Ascending aorta (tissue), 2 donors: ENCODE measurements around the gene PPP1R16B. TPM values are rescaled to one million over a fixed set of nuclear protein-coding genes. Genes with fewer than 3 reads are reported as not detected.

Experiments
- DNase-seq, 2 donors: peaks; one replicate each; pipeline ENCODE4 v3.0.0-alpha.2; 2019; ENCODE audit warnings: low spot score in 2 of 2
- H3K27ac ChIP-seq, 2 donors: fragments of 200-600 bp; sonication (generic); one replicate each; pipeline ENCODE4 v1.5.1; 2016 to 2017; ENCODE audit warnings: mild to moderate bottlenecking in 1 of 2
- H3K27me3 ChIP-seq: fragments of 200-600 bp; sonication (generic); one replicate; pipeline ENCODE4 v1.5.1; 2017
- H3K36me3 ChIP-seq, 2 donors: fragments of 200-600 bp; sonication (generic); one replicate each; pipeline ENCODE4 v1.5.1; 2016
- H3K4me1 ChIP-seq, 2 donors: fragments of 200-600 bp; sonication (generic); one replicate each; pipeline ENCODE4 v1.5.1; 2016 to 2017; ENCODE audit warnings: mild to moderate bottlenecking in 1 of 2
- H3K4me3 ChIP-seq, 2 donors: fragments of 200-600 bp; sonication (generic); one replicate each; pipeline ENCODE4 v1.5.1; 2016 to 2017; ENCODE audit warnings: mild to moderate bottlenecking in 1 of 2
- H3K9me3 ChIP-seq, 2 donors: fragments of 200-600 bp; sonication (generic); one replicate each; pipeline ENCODE4 v1.5.1; 2016
- CTCF ChIP-seq, 3 experiments: fragments of 200-600 bp in 2 of 3; fragments of 450-650 bp in 1 of 3; sonication (generic) in 2 of 3; IDR thresholded peaks; one replicate each; pipeline ENCODE4 v1.5.1; 2016 to 2019; ENCODE audit warnings: antibody characterized with exemption in 3 of 3, mild to moderate bottlenecking in 1 of 3, moderate library complexity in 1 of 3
- intact Hi-C: fragments of 100-400 bp; cut with DNase I; formaldehyde crosslinking; loops from one replicate; pipeline ENCODE4 v1.15.1; 2023
- total RNA-seq: library from RNA; depleted of rRNA; stranded (reverse); fragments of >200 nt; gene quantifications from one replicate; pipeline ENCODE4 v1.1.0, GENCODE V29; 2016

Gene PPP1R16B
- total RNA-seq, 1 donor from 2014 or later = 26.4 TPM

GRCh38 chr20:38874460-38875174 is 69.1 kb downstream of the PPP1R16B start:
- Histone ChIP-seq H3K27me3 (no peaks in the 10 kb centered on the region), H3K4me3 (no peak overlapping the region), H3K27ac (no peak overlapping the region), H3K9me3 (no peaks in the 10 kb centered on the region), H3K4me1 (no peaks in the 10 kb centered on the region), H3K36me3 (no peaks in the 10 kb centered on the region)
- intact Hi-C loops = no loop called here
- DNase-seq = no peak
- no peak for TF ChIP-seq CTCF (IDR thresholded peaks at IDR 0.05)

GRCh38 chr20:38875175-38875993 is 69.9 kb downstream of the PPP1R16B start:
- Histone ChIP-seq H3K27me3 (no peaks in the 10 kb centered on the region), H3K27ac (no peak overlapping the region), H3K4me3 (no peak overlapping the region), H3K9me3 (no peaks in the 10 kb centered on the region), H3K36me3 (no peaks in the 10 kb centered on the region), H3K4me1 (no peaks in the 10 kb centered on the region)
- no peak for TF ChIP-seq CTCF (IDR thresholded peaks at IDR 0.05)
- intact Hi-C loops = no loop called here
- DNase-seq = no peak

- Histone ChIP-seq H3K36me3 (no peaks in the 10 kb centered on the region), H3K27me3 (no peaks in the 10 kb centered on the region), H3K4me1 (no peaks in the 10 kb centered on the region), H3K9me3 (no peaks in the 10 kb centered on the region), H3K27ac (no peak overlapping the region), H3K4me3 (no peak overlapping the region)
- intact Hi-C loops = no loop called here
- no peak for DNase-seq
- TF ChIP-seq CTCF (IDR thresholded peaks at IDR 0.05) = no peak
Observed at GRCh38 chr20:38877483-38877882, 72.0 kb downstream of the PPP1R16B start.

GRCh38 chr20:38878866-38879265 is 73.4 kb downstream of the PPP1R16B start:
- Histone ChIP-seq H3K4me3 (no peak overlapping the region), H3K36me3 (no peaks in the 10 kb centered on the region), H3K4me1 (no peaks in the 10 kb centered on the region), H3K9me3 (no peaks in the 10 kb centered on the region), H3K27ac (no peak overlapping the region), H3K27me3 (no peaks in the 10 kb centered on the region)
- no peak for DNase-seq
- intact Hi-C loops = no loop called here
- no peak for TF ChIP-seq CTCF (IDR thresholded peaks at IDR 0.05)

- Histone ChIP-seq H3K4me1 (no peaks in the 10 kb centered on the region), H3K9me3 (no peaks in the 10 kb centered on the region), H3K27me3 (no peaks in the 10 kb centered on the region), H3K27ac (no peak overlapping the region), H3K36me3 (no peaks in the 10 kb centered on the region), H3K4me3 (no peak overlapping the region)
- no peak for DNase-seq
- intact Hi-C loops = no loop called here
- no peak for TF ChIP-seq CTCF (IDR thresholded peaks at IDR 0.05)
Observed at GRCh38 chr20:38880952-38881735, 75.6 kb downstream of the PPP1R16B start.
